Activated CD8-positive, alpha-beta T cell treated with anti-CD3 and anti-CD28 coated beads for 36 hours (primary cell): ENCODE data around the gene AK4. TPM values are rescaled to one million over a fixed set of nuclear protein-coding genes. Genes with fewer than 3 reads are reported as not detected.

Source experiments
- ATAC-seq: fragments of 200-7000 bp; cut with Tn5 transposase; one replicate; pipeline ENCODE4 v1.10.0; 2021; ENCODE audit warnings: mild to moderate bottlenecking, moderate library complexity
- CTCF ChIA-PET: fragments of 350-600 bp; sonication (Branson Sonifier 250); formaldehyde crosslinking; loops from one replicate; lab custom pipeline; 2021; ENCODE audit warnings: antibody characterized with exemption; lab: Charles Lee
- POLR2A ChIA-PET: fragments of 350-600 bp; sonication (Branson Sonifier 250); formaldehyde crosslinking; loops from one replicate; lab custom pipeline; 2021; ENCODE audit warnings: antibody characterized with exemption; lab: Charles Lee
- DNase-seq: peaks from one replicate; pipeline ENCODE4 v3.0.0-alpha.2; 2020
- H3K27ac Mint-ChIP-seq: one replicate; pipeline ENCODE4 v1.8.0; 2021; ENCODE audit warnings: mild to moderate bottlenecking, mixed read lengths
- H3K27me3 Mint-ChIP-seq: one replicate; pipeline ENCODE4 v1.8.0; 2021; ENCODE audit warnings: mixed read lengths
- H3K36me3 Mint-ChIP-seq: one replicate; pipeline ENCODE4 v1.8.0; 2021; ENCODE audit warnings: low read depth, mixed read lengths
- H3K4me1 Mint-ChIP-seq: one replicate; pipeline ENCODE4 v1.8.0; 2021; ENCODE audit warnings: low read depth, mixed read lengths
- H3K4me3 Mint-ChIP-seq: one replicate; pipeline ENCODE4 v1.8.0; 2021; ENCODE audit warnings: mild to moderate bottlenecking, moderate library complexity, mixed read lengths
- H3K9me3 Mint-ChIP-seq: one replicate; pipeline ENCODE4 v1.8.0; 2021; ENCODE audit warnings: mixed read lengths
- CTCF ChIP-seq: fragments of 200-600 bp; IDR thresholded peaks from one replicate; pipeline ENCODE4 v1.8.0; 2022; ENCODE audit warnings: antibody characterized with exemption, mild to moderate bottlenecking
- intact Hi-C: fragments of 100-400 bp; cut with micrococcal nuclease; formaldehyde crosslinking; loops from one replicate; pipeline ENCODE4 v1.10.0; 2022
- total RNA-seq, 2 experiments: library from RNA; stranded (reverse); gene quantifications; one replicate each; pipeline ENCODE4 v1.2.3, GENCODE V29; 2021

Gene AK4
- total RNA-seq, 2 experiments from 2014 or later, result 151 to 156 TPM

GRCh38 chr1:65229754-65230339 is 81.8 kb downstream of the AK4 start:
- TF ChIP-seq CTCF, result no peak
- ChIA-PET CTCF (interaction anchor here (0.6 to 1.9 kb wide), 3 partner anchors 14 to 458 kb away, joined by 3 to 6 read pairs (median 4); no protein-coding TSS in a partner anchor), POLR2A (interaction anchor here (0.6 kb wide), 1 partner anchor 11 kb away, joined by 3 read pairs; no protein-coding TSS in a partner anchor)
- ATAC-seq, result no peak
- H3K27ac Mint-ChIP-seq, result no peak overlapping the region
- intact Hi-C loops, result loop anchor here (5.0 kb wide), 1 partner anchor 457 kb away; no protein-coding TSS in a partner anchor
- no peak for DNase-seq
- no peak overlapping the region for H3K4me3 Mint-ChIP-seq
- H3K9me3 Mint-ChIP-seq, result no peaks in the 10 kb centered on the region
- H3K4me1 Mint-ChIP-seq, result peaks cover 24% of the 10 kb centered on the region
- H3K27me3 Mint-ChIP-seq, result peaks cover 13% of the 10 kb centered on the region
- peaks cover 17% of the 10 kb centered on the region for H3K36me3 Mint-ChIP-seq

GRCh38 chr1:65230731-65231481 is 82.9 kb downstream of the AK4 start:
- ChIA-PET CTCF (interaction anchor here (1.0 to 1.9 kb wide), 4 partner anchors 13 to 228 kb away, joined by 3 to 6 read pairs (median 4); no protein-coding TSS in a partner anchor), POLR2A (no interaction called here)
- H3K27me3 Mint-ChIP-seq, result peaks cover 9% of the 10 kb centered on the region
- H3K4me3 Mint-ChIP-seq, result no peak overlapping the region
- H3K27ac Mint-ChIP-seq, result no peak overlapping the region
- no peak for TF ChIP-seq CTCF
- H3K9me3 Mint-ChIP-seq, result peaks cover under 1% of the 10 kb centered on the region
- ATAC-seq, result peak; percentile 81
- DNase-seq, result peak; percentile 27
- H3K36me3 Mint-ChIP-seq, result peaks cover 7% of the 10 kb centered on the region
- intact Hi-C loops, result loop anchor here (5.0 kb wide), 1 partner anchor 456 kb away; no protein-coding TSS in a partner anchor
- peaks cover 24% of the 10 kb centered on the region for H3K4me1 Mint-ChIP-seq

DNA sequence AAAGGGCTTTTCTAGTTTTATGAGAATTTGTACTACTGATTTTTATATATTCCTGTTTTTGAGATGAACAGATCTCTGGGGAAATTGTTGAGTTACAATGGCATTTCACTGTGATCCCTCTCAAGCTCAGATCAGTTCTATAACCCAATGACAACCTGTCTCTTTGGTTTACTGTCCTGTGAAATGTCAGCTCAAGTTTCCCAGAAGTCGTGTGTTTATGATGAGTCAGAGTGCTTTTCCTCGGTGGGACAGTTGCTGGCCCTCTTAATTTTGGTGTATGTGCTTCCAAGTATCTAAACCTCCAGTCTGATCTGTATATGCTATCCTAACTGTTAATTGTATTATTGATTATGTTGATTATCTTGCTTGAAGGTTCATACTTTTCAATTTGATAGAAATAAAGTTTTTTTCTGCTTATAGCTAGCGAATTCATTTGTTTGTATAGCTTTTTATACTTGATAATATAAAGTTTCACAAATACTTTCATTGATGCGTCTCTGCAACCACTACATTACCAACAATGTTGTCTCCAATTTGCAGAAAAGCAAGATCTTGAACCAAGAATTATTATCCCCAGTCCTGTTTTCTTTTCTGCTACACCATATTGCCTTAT is 83.8 kb downstream of the AK4 start:
- Mint-ChIP-seq H3K4me3 (no peak overlapping the region), H3K4me1 (peaks cover 24% of the 10 kb centered on the region), H3K36me3 (peaks cover 4% of the 10 kb centered on the region), H3K27me3 (peaks cover 7% of the 10 kb centered on the region), H3K27ac (no peak overlapping the region), H3K9me3 (peaks cover 3% of the 10 kb centered on the region)
- POLR2A ChIA-PET, result no interaction called here
- no peak for TF ChIP-seq CTCF
- intact Hi-C loops, result loop anchor here (5.0 kb wide), 1 partner anchor 455 kb away; no protein-coding TSS in a partner anchor
- DNase-seq, result no peak
- ATAC-seq, result no peak
- CTCF ChIA-PET, result interaction anchor here (1.0 to 2.3 kb wide), 5 partner anchors 14 to 456 kb away, joined by 3 to 14 read pairs (median 5); no protein-coding TSS in a partner anchor

DNA sequence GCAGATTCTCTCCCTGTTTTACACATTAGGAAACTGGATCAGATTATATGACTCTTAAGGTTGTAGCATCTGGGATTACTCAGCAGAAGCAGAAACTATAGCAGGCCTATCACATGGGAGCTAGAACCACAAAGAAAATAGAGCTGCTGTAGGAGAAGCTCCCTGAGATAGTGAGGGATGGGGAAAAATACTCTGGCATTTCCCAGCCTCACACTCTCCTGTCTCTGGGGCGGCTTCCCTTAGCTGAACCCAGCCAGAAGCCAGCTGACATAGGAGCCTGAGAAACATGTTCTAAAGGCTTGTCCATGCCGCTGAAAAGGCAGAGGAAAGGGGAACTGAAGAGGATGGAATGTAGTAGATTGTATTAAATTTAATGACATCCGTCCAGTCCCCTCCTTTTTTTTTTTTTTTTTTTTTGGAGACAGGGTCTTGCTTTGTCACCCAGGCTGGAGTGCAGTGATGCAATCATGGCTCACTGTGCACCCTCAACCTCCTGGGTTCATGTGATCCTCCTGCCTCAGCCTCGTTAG is 84.5 kb downstream of the AK4 start:
- DNase-seq (no peak), ATAC-seq (no peak)
- intact Hi-C loops, result loop anchor here (5.0 kb wide), 1 partner anchor 455 kb away; no protein-coding TSS in a partner anchor
- H3K27me3 Mint-ChIP-seq, result peaks cover 7% of the 10 kb centered on the region
- H3K4me1 Mint-ChIP-seq, result peaks cover 24% of the 10 kb centered on the region
- no peak overlapping the region for H3K27ac Mint-ChIP-seq
- peaks cover 4% of the 10 kb centered on the region for H3K36me3 Mint-ChIP-seq
- POLR2A ChIA-PET, result no interaction called here
- peaks cover 5% of the 10 kb centered on the region for H3K9me3 Mint-ChIP-seq
- CTCF ChIA-PET, result interaction anchor here (1.6 to 2.3 kb wide), 3 partner anchors 15 to 455 kb away, joined by 4 to 14 read pairs (median 5); no protein-coding TSS in a partner anchor
- no peak for TF ChIP-seq CTCF
- H3K4me3 Mint-ChIP-seq, result no peak overlapping the region
